B cell (primary cell): ENCODE results near the gene PTPN11. TPM values are rescaled to one million over a fixed set of nuclear protein-coding genes. Genes with fewer than 3 reads are reported as not detected.

Source experiments
- ATAC-seq: fragments of 200-7000 bp; cut with Tn5 transposase; one replicate; pipeline ENCODE4 v1.10.0; 2021; ENCODE audit warnings: low read depth, mild to moderate bottlenecking, moderate number of reproducible peaks, moderate library complexity
- CTCF ChIA-PET: fragments of 350-600 bp; sonication (Branson Sonifier 250); formaldehyde crosslinking; loops from one replicate; lab custom pipeline; 2021; ENCODE audit warnings: antibody characterized with exemption, inconsistent platforms; lab: Charles Lee
- POLR2A ChIA-PET: fragments of 350-600 bp; sonication (Branson Sonifier 250); formaldehyde crosslinking; loops from one replicate; lab custom pipeline; 2021; ENCODE audit warnings: antibody characterized with exemption; lab: Charles Lee
- DNase-seq: peaks from one replicate; pipeline ENCODE4 v3.0.0; 2013
- H2AFZ ChIP-seq: 2 replicates; pipeline ENCODE4 v1.6.1; 2012; ENCODE audit warnings: mild to moderate bottlenecking, low read depth, low read length; ENCODE audit not compliant: insufficient read depth, poor library complexity, severe bottlenecking
- H3K27ac ChIP-seq, 2 donors: 1 replicate in 1 of 2; 2 replicates in 1 of 2; pipeline ENCODE4 v1.5.1; 2012 to 2013; ENCODE audit warnings: low read length in 2 of 2, mild to moderate bottlenecking in 2 of 2, moderate library complexity in 1 of 2
- H3K27me3 ChIP-seq, 4 experiments: fragments of 200-600 bp in 1 of 4; sonication (generic) in 1 of 4; replicated peaks in 1 of 4; 1 replicate in 2 of 4; 2 replicates in 2 of 4; pipeline versions ENCODE4 v1.6.1 to v1.7.0; 2013 to 2016; ENCODE audit warnings: low read length in 3 of 4, mild to moderate bottlenecking in 2 of 4, mixed read lengths in 1 of 4, moderate library complexity in 1 of 4; ENCODE audit not compliant: insufficient read depth in 4 of 4, control insufficient read depth in 3 of 4; ENCODE audit errors: control extremely low read depth in 1 of 4
- H3K36me3 ChIP-seq, 2 experiments: replicated peaks in 1 of 2; 1 replicate in 1 of 2; 2 replicates in 1 of 2; pipeline versions ENCODE4 v1.6.1 to v1.7.1; 2013; ENCODE audit warnings: low read length in 1 of 2; ENCODE audit not compliant: insufficient read depth in 2 of 2, control insufficient read depth in 1 of 2; ENCODE audit errors: control extremely low read depth in 1 of 2, extremely low read depth in 1 of 2
- H3K4me1 ChIP-seq, 2 donors: fragments of 200-600 bp in 1 of 2; sonication (generic) in 1 of 2; 1 replicate in 1 of 2; 2 replicates in 1 of 2; pipeline versions ENCODE4 v1.5.1 to v1.6.1; 2013 to 2017; ENCODE audit warnings: low read length in 2 of 2; ENCODE audit not compliant: control insufficient read depth in 2 of 2, insufficient read depth in 2 of 2
- H3K4me2 ChIP-seq: replicated peaks from 2 replicates; pipeline ENCODE3; 2012; ENCODE audit warnings: mild to moderate bottlenecking, low read depth, low read length; ENCODE audit not compliant: poor library complexity, severe bottlenecking
- H3K4me3 ChIP-seq, 5 experiments: fragments of 200-600 bp in 1 of 5; sonication (generic) in 1 of 5; 1 replicate in 3 of 5; 2 replicates in 2 of 5; pipeline versions ENCODE4 v1.5.1 to v1.7.0; 2011 to 2016; ENCODE audit warnings: low read length in 4 of 5, mild to moderate bottlenecking in 4 of 5, low read depth in 2 of 5, control low read depth in 1 of 5, moderate library complexity in 1 of 5; ENCODE audit not compliant: insufficient read depth in 1 of 5; ENCODE audit errors: control extremely low read depth in 1 of 5, extremely low read depth in 1 of 5
- H3K79me2 ChIP-seq: fragments of 200-600 bp; sonication (generic); one replicate; pipeline ENCODE4 v1.6.0; 2016; ENCODE audit warnings: low read length; ENCODE audit not compliant: control insufficient read depth, insufficient read depth
- H3K9ac ChIP-seq: fragments of 200-600 bp; sonication (generic); 2 replicates; pipeline ENCODE4 v1.6.1; 2017; ENCODE audit warnings: mild to moderate bottlenecking, low read length, moderate library complexity
- H3K9me3 ChIP-seq, 3 donors: one replicate each; pipeline versions ENCODE4 v1.6.1 to v1.7.1; 2013; ENCODE audit warnings: low read length in 2 of 3; ENCODE audit not compliant: control insufficient read depth in 2 of 3, insufficient read depth in 1 of 3; ENCODE audit errors: control extremely low read depth in 1 of 3
- H4K20me1 ChIP-seq: 2 replicates; pipeline ENCODE4 v1.6.0; 2012; ENCODE audit warnings: mild to moderate bottlenecking, low read length; ENCODE audit not compliant: insufficient read depth, control insufficient read depth, poor library complexity, severe bottlenecking
- H3K27ac Mint-ChIP-seq: one replicate; pipeline ENCODE4 v1.8.0; 2021; ENCODE audit warnings: mixed read lengths
- H3K27me3 Mint-ChIP-seq: one replicate; pipeline ENCODE4 v1.8.0; 2021; ENCODE audit warnings: mixed read lengths
- H3K4me1 Mint-ChIP-seq: one replicate; pipeline ENCODE4 v1.8.0; 2021; ENCODE audit warnings: mixed read lengths
- H3K4me3 Mint-ChIP-seq: one replicate; pipeline ENCODE4 v1.8.0; 2021; ENCODE audit warnings: mixed read lengths
- H3K9me3 Mint-ChIP-seq: one replicate; pipeline ENCODE4 v1.8.0; 2022; ENCODE audit warnings: mixed read lengths; ENCODE audit not compliant: insufficient read depth
- EZH2 ChIP-seq: IDR thresholded peaks from 2 replicates; pipeline ENCODE4 v1.6.1; 2012; ENCODE audit warnings: borderline replicate concordance, low read depth, mild to moderate bottlenecking, moderate library complexity, low read length; ENCODE audit not compliant: insufficient read depth, poor library complexity, severe bottlenecking
- WGBS: methylation state at CpG from one replicate; pipeline ENCODE4 v1.1.5; 2013; ENCODE audit warnings: missing lambda C conversion rate; ENCODE audit not compliant: insufficient coverage; 5-methylcytosine and 5-hydroxymethylcytosine counted together
- intact Hi-C: fragments of 100-400 bp; cut with micrococcal nuclease; formaldehyde crosslinking; loops from one replicate; pipeline ENCODE4 v1.10.0; 2022
- polyA plus RNA-seq: library from polyadenylated mRNA; depleted of rRNA; stranded (reverse); fragments of >200 nt; gene quantifications from 2 replicates; pipeline ENCODE4 v1.2.3, GENCODE V29; 2012
- total RNA-seq, 2 donors: library from RNA; stranded (reverse); fragments of 120-200 nt in 1 of 2; gene quantifications; 1 replicate in 1 of 2; 2 replicates in 1 of 2; pipeline versions ENCODE4 v1.2.3 to v1.2.4, GENCODE V29; 2013 to 2022
- TF ChIP-seq, protein P1 (sequence below): fragments of 200-600 bp; IDR thresholded peaks from one replicate; pipeline ENCODE4 v1.8.0; 2022; ENCODE audit warnings: antibody characterized with exemption, mild to moderate bottlenecking

PTPN11 gene
- total and polyA plus RNA-seq, 2 donors (not counting 1 experiment from before 2014, with no cell fraction given), result 7.8 to 53.1 TPM

DNA sequence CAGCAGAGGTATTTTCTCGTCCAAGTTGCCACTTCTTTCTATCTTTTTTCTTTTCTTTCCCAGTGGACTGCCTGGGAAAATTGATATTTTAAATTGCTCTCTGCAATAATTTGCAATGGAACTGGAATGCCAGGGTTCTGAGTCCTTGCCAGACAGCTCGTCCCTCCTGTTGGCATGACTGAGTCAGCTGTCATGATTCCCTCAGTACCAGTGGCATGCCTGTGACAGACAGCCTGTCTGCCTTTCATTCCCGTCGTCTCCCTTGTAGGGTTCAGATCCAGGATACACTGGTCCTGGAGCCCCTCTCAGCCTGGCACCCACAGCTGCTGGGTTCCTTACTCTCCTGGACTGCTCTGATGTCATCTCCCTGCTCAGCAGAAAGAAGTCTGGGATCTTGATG lies 84.8 kb downstream of the PTPN11 start:
- H3K4me1 ChIP-seq, result no peaks in the 10 kb centered on the region
- H3K79me2 ChIP-seq, result no peaks in the 10 kb centered on the region
- DNase-seq, result no peak
- no peaks in the 10 kb centered on the region for H4K20me1 ChIP-seq
- no peaks in the 10 kb centered on the region for H3K27me3 Mint-ChIP-seq
- peaks cover 18 to 49% of the 10 kb centered on the region in 2 experiments for H3K36me3 ChIP-seq
- H3K4me1 Mint-ChIP-seq, result no peaks in the 10 kb centered on the region
- ChIA-PET CTCF (no interaction called here), POLR2A (no interaction called here)
- ATAC-seq, result no peak
- intact Hi-C loops, result no loop called here
- H2AFZ ChIP-seq, result no peak overlapping the region
- no peak overlapping the region for H3K27ac Mint-ChIP-seq
- no peak overlapping the region for H3K27ac ChIP-seq
- H3K4me2 ChIP-seq, result no peak overlapping the region
- H3K4me3 ChIP-seq, result no peak overlapping the region
- WGBS, result 79% methylated on average over 3 of the region's 4 CpGs
- no peaks in the 10 kb centered on the region for H3K27me3 ChIP-seq
- H3K9me3 Mint-ChIP-seq, result no peaks in the 10 kb centered on the region
- TF ChIP-seq EZH2, result no peak
- TF ChIP-seq, protein P1, sequence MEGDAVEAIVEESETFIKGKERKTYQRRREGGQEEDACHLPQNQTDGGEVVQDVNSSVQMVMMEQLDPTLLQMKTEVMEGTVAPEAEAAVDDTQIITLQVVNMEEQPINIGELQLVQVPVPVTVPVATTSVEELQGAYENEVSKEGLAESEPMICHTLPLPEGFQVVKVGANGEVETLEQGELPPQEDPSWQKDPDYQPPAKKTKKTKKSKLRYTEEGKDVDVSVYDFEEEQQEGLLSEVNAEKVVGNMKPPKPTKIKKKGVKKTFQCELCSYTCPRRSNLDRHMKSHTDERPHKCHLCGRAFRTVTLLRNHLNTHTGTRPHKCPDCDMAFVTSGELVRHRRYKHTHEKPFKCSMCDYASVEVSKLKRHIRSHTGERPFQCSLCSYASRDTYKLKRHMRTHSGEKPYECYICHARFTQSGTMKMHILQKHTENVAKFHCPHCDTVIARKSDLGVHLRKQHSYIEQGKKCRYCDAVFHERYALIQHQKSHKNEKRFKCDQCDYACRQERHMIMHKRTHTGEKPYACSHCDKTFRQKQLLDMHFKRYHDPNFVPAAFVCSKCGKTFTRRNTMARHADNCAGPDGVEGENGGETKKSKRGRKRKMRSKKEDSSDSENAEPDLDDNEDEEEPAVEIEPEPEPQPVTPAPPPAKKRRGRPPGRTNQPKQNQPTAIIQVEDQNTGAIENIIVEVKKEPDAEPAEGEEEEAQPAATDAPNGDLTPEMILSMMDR, result no peak
- no peak overlapping the region for H3K9ac ChIP-seq
- H3K4me3 Mint-ChIP-seq, result no peak overlapping the region
- no peaks in the 10 kb centered on the region for H3K9me3 ChIP-seq

DNA sequence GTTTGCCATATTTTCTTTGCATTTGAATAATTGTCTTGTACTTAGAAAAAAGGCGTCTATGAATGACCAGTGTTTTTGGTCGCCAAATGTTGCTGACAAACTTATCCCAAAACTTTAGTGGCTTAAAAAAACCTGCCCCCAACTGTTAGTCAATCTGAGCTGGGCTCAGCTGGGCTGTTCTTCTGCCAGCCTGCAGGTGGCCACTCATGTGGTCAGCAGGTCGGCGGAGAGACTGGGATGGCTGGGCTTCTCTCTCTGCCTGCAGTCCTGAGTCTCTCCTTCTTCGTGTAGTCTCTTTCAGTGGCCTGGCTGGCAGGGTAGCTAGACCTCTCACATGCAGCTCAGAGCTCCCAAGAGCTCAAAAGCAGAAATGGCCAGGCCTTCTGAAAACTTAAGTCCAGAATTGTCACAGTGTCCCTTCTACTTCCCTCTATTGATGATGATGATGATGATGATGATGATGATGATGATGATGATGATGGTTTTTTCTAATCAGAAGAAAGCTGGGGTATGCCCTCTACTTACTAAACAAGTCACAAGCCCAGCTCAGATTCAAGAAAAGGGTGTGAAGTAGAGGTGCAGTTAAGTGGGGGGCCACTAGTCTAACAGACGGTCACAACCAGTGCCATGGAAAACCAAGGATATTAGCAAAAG lies 87.9 kb downstream of the PTPN11 start:
- H3K27me3 Mint-ChIP-seq, result no peaks in the 10 kb centered on the region
- no peak for DNase-seq
- no peak overlapping the region for H3K4me3 ChIP-seq
- intact Hi-C loops, result no loop called here
- H3K9me3 ChIP-seq, result no peaks in the 10 kb centered on the region
- ChIA-PET POLR2A (no interaction called here), CTCF (no interaction called here)
- H3K4me1 ChIP-seq, result no peaks in the 10 kb centered on the region
- H3K9ac ChIP-seq, result no peak overlapping the region
- H3K4me1 Mint-ChIP-seq, result no peaks in the 10 kb centered on the region
- H3K9me3 Mint-ChIP-seq, result no peaks in the 10 kb centered on the region
- no peak for ATAC-seq
- H3K36me3 ChIP-seq, result peaks cover 17 to 51% of the 10 kb centered on the region in 2 experiments
- no peak overlapping the region for H3K27ac Mint-ChIP-seq
- no peak overlapping the region for H2AFZ ChIP-seq
- H3K4me3 Mint-ChIP-seq, result no peak overlapping the region
- no peaks in the 10 kb centered on the region for H3K79me2 ChIP-seq
- H3K4me2 ChIP-seq, result no peak overlapping the region
- no peaks in the 10 kb centered on the region for H4K20me1 ChIP-seq
- H3K27me3 ChIP-seq, result no peaks in the 10 kb centered on the region
- 98% methylated on average over 6 of the region's 6 CpGs for WGBS
- no peak overlapping the region for H3K27ac ChIP-seq
- TF ChIP-seq, protein P1, result no peak
- TF ChIP-seq EZH2, result no peak
